ENCODE data around the gene RMND5A. TPM values are rescaled to one million over a fixed set of nuclear protein-coding genes. Genes with fewer than 3 reads are reported as not detected.

Gene RMND5A
- polyA plus RNA-seq, 1 donor from 2014 or later: 36.3 TPM

DNA sequence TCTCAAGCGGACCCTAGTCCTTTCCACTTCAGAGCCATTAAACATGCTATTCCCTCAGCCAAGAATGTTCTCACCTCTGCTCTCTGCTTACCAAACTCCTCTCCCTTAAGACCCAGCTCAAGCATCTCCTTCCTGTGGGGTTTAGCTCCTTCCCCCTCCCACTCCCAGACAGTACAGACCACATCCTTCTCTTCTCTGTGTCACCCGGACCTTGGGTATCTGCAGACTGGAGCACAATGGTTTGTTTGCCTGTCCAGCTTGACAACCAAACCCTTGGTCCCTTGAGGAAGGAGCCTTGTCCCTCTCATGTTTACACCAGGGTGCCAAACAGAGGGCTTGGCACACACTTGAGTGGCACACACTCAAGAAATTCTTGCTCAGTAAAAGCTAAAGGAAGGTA lies 74.8 kb downstream of the RMND5A start:
- Histone ChIP-seq H3K4me3 (ENCODE audit: low read length) (no peak overlapping the region), H3K9ac (ENCODE audit: low read length) (no peak overlapping the region), H3K79me2 (replicated peaks; ENCODE audit: insufficient read depth, low read length) (no peaks in the 10 kb centered on the region), H3K9me3 (ENCODE audit: low read length) (peaks cover 4% of the 10 kb centered on the region), H3K9me2 (ENCODE audit: insufficient read depth, low read length) (no peaks in the 10 kb centered on the region), H3K27ac (ENCODE audit: low read length) (no peak overlapping the region), H3K27me3 (ENCODE audit: insufficient read depth, low read depth, low read length) (peaks cover 30% of the 10 kb centered on the region), H3F3A (ENCODE audit: insufficient read depth, low read length, poor library complexity, severe bottlenecking) (no peaks in the 10 kb centered on the region), H4K20me1 (ENCODE audit: insufficient read depth) (no peaks in the 10 kb centered on the region), H3K36me3 (ENCODE audit: insufficient read depth, low read length) (no peaks in the 10 kb centered on the region), H3K4me2 (ENCODE audit: low read length) (no peak overlapping the region), H2AFZ (ENCODE audit: low read depth, low read length) (no peak overlapping the region)
- TF ChIP-seq, protein P1, sequence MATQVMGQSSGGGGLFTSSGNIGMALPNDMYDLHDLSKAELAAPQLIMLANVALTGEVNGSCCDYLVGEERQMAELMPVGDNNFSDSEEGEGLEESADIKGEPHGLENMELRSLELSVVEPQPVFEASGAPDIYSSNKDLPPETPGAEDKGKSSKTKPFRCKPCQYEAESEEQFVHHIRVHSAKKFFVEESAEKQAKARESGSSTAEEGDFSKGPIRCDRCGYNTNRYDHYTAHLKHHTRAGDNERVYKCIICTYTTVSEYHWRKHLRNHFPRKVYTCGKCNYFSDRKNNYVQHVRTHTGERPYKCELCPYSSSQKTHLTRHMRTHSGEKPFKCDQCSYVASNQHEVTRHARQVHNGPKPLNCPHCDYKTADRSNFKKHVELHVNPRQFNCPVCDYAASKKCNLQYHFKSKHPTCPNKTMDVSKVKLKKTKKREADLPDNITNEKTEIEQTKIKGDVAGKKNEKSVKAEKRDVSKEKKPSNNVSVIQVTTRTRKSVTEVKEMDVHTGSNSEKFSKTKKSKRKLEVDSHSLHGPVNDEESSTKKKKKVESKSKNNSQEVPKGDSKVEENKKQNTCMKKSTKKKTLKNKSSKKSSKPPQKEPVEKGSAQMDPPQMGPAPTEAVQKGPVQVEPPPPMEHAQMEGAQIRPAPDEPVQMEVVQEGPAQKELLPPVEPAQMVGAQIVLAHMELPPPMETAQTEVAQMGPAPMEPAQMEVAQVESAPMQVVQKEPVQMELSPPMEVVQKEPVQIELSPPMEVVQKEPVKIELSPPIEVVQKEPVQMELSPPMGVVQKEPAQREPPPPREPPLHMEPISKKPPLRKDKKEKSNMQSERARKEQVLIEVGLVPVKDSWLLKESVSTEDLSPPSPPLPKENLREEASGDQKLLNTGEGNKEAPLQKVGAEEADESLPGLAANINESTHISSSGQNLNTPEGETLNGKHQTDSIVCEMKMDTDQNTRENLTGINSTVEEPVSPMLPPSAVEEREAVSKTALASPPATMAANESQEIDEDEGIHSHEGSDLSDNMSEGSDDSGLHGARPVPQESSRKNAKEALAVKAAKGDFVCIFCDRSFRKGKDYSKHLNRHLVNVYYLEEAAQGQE (IDR thresholded peaks at IDR 0.05; ENCODE audit: borderline replicate concordance): no peak
- TF ChIP-seq, protein P2, sequence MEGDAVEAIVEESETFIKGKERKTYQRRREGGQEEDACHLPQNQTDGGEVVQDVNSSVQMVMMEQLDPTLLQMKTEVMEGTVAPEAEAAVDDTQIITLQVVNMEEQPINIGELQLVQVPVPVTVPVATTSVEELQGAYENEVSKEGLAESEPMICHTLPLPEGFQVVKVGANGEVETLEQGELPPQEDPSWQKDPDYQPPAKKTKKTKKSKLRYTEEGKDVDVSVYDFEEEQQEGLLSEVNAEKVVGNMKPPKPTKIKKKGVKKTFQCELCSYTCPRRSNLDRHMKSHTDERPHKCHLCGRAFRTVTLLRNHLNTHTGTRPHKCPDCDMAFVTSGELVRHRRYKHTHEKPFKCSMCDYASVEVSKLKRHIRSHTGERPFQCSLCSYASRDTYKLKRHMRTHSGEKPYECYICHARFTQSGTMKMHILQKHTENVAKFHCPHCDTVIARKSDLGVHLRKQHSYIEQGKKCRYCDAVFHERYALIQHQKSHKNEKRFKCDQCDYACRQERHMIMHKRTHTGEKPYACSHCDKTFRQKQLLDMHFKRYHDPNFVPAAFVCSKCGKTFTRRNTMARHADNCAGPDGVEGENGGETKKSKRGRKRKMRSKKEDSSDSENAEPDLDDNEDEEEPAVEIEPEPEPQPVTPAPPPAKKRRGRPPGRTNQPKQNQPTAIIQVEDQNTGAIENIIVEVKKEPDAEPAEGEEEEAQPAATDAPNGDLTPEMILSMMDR (IDR thresholded peaks at IDR 0.05; ENCODE audit: poor library complexity, severe bottlenecking): no peak
- TF ChIP-seq EZH2 (IDR thresholded peaks at IDR 0.05; ENCODE audit: borderline replicate concordance, insufficient read depth, low read length, poor library complexity, severe bottlenecking) (no peak), TAF1 (IDR thresholded peaks at IDR 0.05; ENCODE audit: low read depth) (no peak), RAD21 (conservative IDR thresholded peaks at IDR 0.05) (no peak), POLR2AphosphoS5 (IDR thresholded peaks at IDR 0.05) (no peak), EP300 (conservative IDR thresholded peaks at IDR 0.05; ENCODE audit: poor library complexity, severe bottlenecking) (no peak), SMC3 (conservative IDR thresholded peaks at IDR 0.05; ENCODE audit: poor library complexity) (no peak), MXI1 (conservative IDR thresholded peaks at IDR 0.05; ENCODE audit: poor library complexity, severe bottlenecking) (no peak)

DNA sequence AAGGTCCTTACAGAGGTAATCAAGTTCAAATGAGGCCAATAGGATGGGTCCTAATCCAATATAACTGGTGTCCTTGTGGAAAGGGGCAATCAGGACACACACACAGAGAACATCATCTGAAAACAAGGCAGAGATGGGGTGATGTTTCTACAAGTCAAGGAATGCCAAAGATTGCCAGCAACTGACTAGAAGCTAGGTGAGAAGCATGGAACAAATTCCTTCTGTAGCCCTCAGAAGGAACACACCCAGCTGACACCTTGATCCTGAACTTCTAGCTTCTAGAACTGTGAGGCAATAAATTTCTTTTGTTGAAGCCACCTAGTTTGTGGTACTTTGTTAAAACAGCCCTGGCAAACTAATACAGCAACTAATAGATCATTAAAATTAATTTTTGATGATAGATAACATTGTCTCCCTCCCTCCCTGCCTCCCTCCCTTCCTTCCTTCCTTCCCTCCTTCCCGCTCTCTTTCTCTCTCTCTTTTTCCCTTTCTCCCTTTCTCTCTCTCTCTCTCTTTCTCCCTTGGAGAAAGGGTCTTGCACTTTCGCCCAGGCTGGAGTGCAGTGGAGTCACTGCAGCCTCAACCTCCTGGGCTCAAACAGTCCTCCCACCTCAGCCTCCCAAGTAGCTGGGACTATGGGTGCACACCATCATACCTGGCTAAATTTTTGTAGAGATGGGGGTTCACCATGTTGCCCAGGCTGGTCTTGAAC lies 80.9 kb downstream of the RMND5A start:
- TF ChIP-seq, protein P1 (IDR thresholded peaks at IDR 0.05; ENCODE audit: borderline replicate concordance): no peak
- TF ChIP-seq RAD21 (conservative IDR thresholded peaks at IDR 0.05): no peak
- TF ChIP-seq SMC3 (conservative IDR thresholded peaks at IDR 0.05; ENCODE audit: poor library complexity): no peak
- no peak overlapping the region for H3K4me3 ChIP-seq (ENCODE audit: low read length)
- H3K4me2 ChIP-seq (ENCODE audit: low read length): no peak overlapping the region

More for the DNA sequence above, 80.9 kb downstream of the RMND5A start:
- H3K36me3 ChIP-seq (ENCODE audit: insufficient read depth, low read length): no peaks in the 10 kb centered on the region
- no peak overlapping the region for H2AFZ ChIP-seq (ENCODE audit: low read depth, low read length)
- no peaks in the 10 kb centered on the region for H4K20me1 ChIP-seq (ENCODE audit: insufficient read depth)
- H3K79me2 ChIP-seq (replicated peaks; ENCODE audit: insufficient read depth, low read length): no peaks in the 10 kb centered on the region
- H3K9me3 ChIP-seq (ENCODE audit: low read length): peaks cover 3% of the 10 kb centered on the region
- no peak overlapping the region for H3K9ac ChIP-seq (ENCODE audit: low read length)
- H3K27me3 ChIP-seq (ENCODE audit: insufficient read depth, low read depth, low read length): no peaks in the 10 kb centered on the region
- H3K9me2 ChIP-seq (ENCODE audit: insufficient read depth, low read length): no peaks in the 10 kb centered on the region
- H3K27ac ChIP-seq (ENCODE audit: low read length): no peak overlapping the region
- H3F3A ChIP-seq (ENCODE audit: insufficient read depth, low read length, poor library complexity, severe bottlenecking): no peaks in the 10 kb centered on the region

All from neural cell (in vitro differentiated cells).